GM19099 (cell line): ENCODE measurements around the gene SLC38A10.

Experiments
- POLR2A ChIP-seq: IDR thresholded peaks from 3 replicates; pipeline ENCODE4 v1.6.1; 2011; ENCODE audit warnings: low read depth; ENCODE audit not compliant: insufficient read length; ENCODE audit errors: extremely low read depth

Gene SLC38A10

GRCh38 chr17:81323083-81323369 lies 27.9 kb upstream of the SLC38A10 start:
- no peak for TF ChIP-seq POLR2A

- TF ChIP-seq POLR2A, result no peak
These were observed 27.4 kb upstream of the SLC38A10 start for GRCh38 chr17:81322271-81323082.

GRCh38 chr17:81317961-81318605 lies 23.0 kb upstream of the SLC38A10 start:
- TF ChIP-seq POLR2A, result no peak

GRCh38 chr17:81317530-81317821 lies 22.4 kb upstream of the SLC38A10 start:
- no peak for TF ChIP-seq POLR2A

- TF ChIP-seq POLR2A, result no peak
These were observed 20.8 kb upstream of the SLC38A10 start for GRCh38 chr17:81315885-81316391.

- no peak for TF ChIP-seq POLR2A
These were observed 20.2 kb upstream of the SLC38A10 start for GRCh38 chr17:81315129-81315884.

- TF ChIP-seq POLR2A, result no peak
These were observed 19.4 kb upstream of the SLC38A10 start for GRCh38 chr17:81314398-81315081.

GRCh38 chr17:81313776-81314397 lies 18.8 kb upstream of the SLC38A10 start:
- no peak for TF ChIP-seq POLR2A

GRCh38 chr17:81312624-81313325 lies 17.7 kb upstream of the SLC38A10 start:
- TF ChIP-seq POLR2A, result no peak

GRCh38 chr17:81311946-81312345 lies 16.8 kb upstream of the SLC38A10 start:
- no peak for TF ChIP-seq POLR2A

- no peak for TF ChIP-seq POLR2A
These were observed 15.9 kb upstream of the SLC38A10 start for GRCh38 chr17:81310949-81311550.

GRCh38 chr17:81309859-81310839 lies 15.0 kb upstream of the SLC38A10 start:
- TF ChIP-seq POLR2A, result no peak
